Uterus (tissue), 2 donors: ENCODE results near the gene GUCY2C.

Experiments
- POLR2A ChIP-seq, 2 donors: fragments of 450-650 bp; IDR thresholded peaks; one replicate each; pipeline ENCODE4 v1.6.1; 2016; ENCODE audit warnings: antibody characterized with exemption in 2 of 2, mild to moderate bottlenecking in 1 of 2, moderate library complexity in 1 of 2
- TF ChIP-seq, protein P1 (sequence below), 4 experiments: fragments of 200-600 bp in 2 of 4; fragments of 450-650 bp in 2 of 4; sonication (generic) in 2 of 4; IDR thresholded peaks; one replicate each; pipeline ENCODE4 v1.5.1; 2016 to 2019; ENCODE audit warnings: antibody characterized with exemption in 4 of 4, mild to moderate bottlenecking in 2 of 4, moderate library complexity in 1 of 4

- TF ChIP-seq, protein P1, sequence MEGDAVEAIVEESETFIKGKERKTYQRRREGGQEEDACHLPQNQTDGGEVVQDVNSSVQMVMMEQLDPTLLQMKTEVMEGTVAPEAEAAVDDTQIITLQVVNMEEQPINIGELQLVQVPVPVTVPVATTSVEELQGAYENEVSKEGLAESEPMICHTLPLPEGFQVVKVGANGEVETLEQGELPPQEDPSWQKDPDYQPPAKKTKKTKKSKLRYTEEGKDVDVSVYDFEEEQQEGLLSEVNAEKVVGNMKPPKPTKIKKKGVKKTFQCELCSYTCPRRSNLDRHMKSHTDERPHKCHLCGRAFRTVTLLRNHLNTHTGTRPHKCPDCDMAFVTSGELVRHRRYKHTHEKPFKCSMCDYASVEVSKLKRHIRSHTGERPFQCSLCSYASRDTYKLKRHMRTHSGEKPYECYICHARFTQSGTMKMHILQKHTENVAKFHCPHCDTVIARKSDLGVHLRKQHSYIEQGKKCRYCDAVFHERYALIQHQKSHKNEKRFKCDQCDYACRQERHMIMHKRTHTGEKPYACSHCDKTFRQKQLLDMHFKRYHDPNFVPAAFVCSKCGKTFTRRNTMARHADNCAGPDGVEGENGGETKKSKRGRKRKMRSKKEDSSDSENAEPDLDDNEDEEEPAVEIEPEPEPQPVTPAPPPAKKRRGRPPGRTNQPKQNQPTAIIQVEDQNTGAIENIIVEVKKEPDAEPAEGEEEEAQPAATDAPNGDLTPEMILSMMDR (IDR thresholded peaks at IDR 0.05), result no peak
- TF ChIP-seq POLR2A (IDR thresholded peaks at IDR 0.05), result no peak
These were observed 119.1 kb downstream of the GUCY2C start for GRCh38 chr12:14577344-14577743.
